HepG2 (cell line): Measurements from ENCODE around the gene TMEM196. TPM values are rescaled to one million over a fixed set of nuclear protein-coding genes. Genes with fewer than 3 reads are reported as not detected.

Experiments used
- BRCA1 ChIP-seq: sonication (generic); formaldehyde crosslinking; IDR thresholded peaks from 2 replicates; pipeline ENCODE4 v1.4.0; 2020; ENCODE audit warnings: missing genetic modification reagents
- CENPBD1 ChIP-seq: sonication (generic); formaldehyde crosslinking; IDR thresholded peaks from 2 replicates; pipeline ENCODE4 v1.8.0; 2022; ENCODE audit warnings: missing genetic modification reagents, low read depth, mild to moderate bottlenecking, borderline replicate concordance
- E2F2 ChIP-seq: sonication (generic); formaldehyde crosslinking; IDR thresholded peaks from 2 replicates; pipeline ENCODE4 v1.4.0; 2020; ENCODE audit warnings: missing genetic modification reagents, borderline replicate concordance
- FOXO1 ChIP-seq: sonication (generic); formaldehyde crosslinking; IDR thresholded peaks from 2 replicates; pipeline ENCODE4 v1.4.0; 2020; ENCODE audit warnings: missing genetic modification reagents
- GPN1 ChIP-seq: sonication (generic); formaldehyde crosslinking; IDR thresholded peaks from 2 replicates; pipeline ENCODE4 v1.5.1; 2020; ENCODE audit warnings: missing genetic modification reagents, borderline replicate concordance
- HCFC1 ChIP-seq: fragments of 150-350 bp; IDR thresholded peaks from 2 replicates; pipeline ENCODE4 v1.6.1; 2014; ENCODE audit warnings: low read depth, low read length
- HIC2 ChIP-seq: sonication (generic); formaldehyde crosslinking; IDR thresholded peaks from 2 replicates; pipeline ENCODE4 v1.9.0; 2022; ENCODE audit warnings: low read depth, missing genetic modification reagents
- IRF2 ChIP-seq: IDR thresholded peaks from 2 replicates; pipeline ENCODE4 v1.6.1; 2018; ENCODE audit warnings: missing genetic modification reagents, missing compliant biosample characterization
- KAT8 ChIP-seq: IDR thresholded peaks from 2 replicates; pipeline ENCODE4 v1.6.1; 2016; ENCODE audit warnings: missing genetic modification reagents, missing compliant biosample characterization
- MEF2D ChIP-seq: sonication (generic); formaldehyde crosslinking; IDR thresholded peaks from 2 replicates; pipeline ENCODE4 v1.5.1; 2020; ENCODE audit warnings: mild to moderate bottlenecking, missing genetic modification reagents
- NFE2 ChIP-seq: sonication (generic); formaldehyde crosslinking; IDR thresholded peaks from 2 replicates; pipeline ENCODE4 v1.4.0; 2020; ENCODE audit warnings: missing genetic modification reagents
- REPIN1 ChIP-seq: sonication (generic); formaldehyde crosslinking; IDR thresholded peaks from 2 replicates; pipeline ENCODE4 v1.8.0; 2022; ENCODE audit warnings: missing genetic modification reagents, low read depth, mild to moderate bottlenecking, borderline replicate concordance
- SOX13 ChIP-seq, 3 experiments: fragments of 450-650 bp in 1 of 3; sonication (generic) in 1 of 3; formaldehyde crosslinking in 1 of 3; IDR thresholded peaks in 2 of 3; conservative IDR thresholded peaks in 1 of 3; 2 replicates each; pipeline versions ENCODE4 v1.5.0 to v1.6.1; 2016 to 2020; ENCODE audit warnings: antibody characterized with exemption in 1 of 3, mild to moderate bottlenecking in 1 of 3, missing compliant biosample characterization in 1 of 3, missing genetic modification reagents in 1 of 3, moderate library complexity in 1 of 3
- STAT5B ChIP-seq: sonication (generic); formaldehyde crosslinking; IDR thresholded peaks from 2 replicates; pipeline ENCODE4 v1.4.0; 2020; ENCODE audit warnings: missing genetic modification reagents
- ZMYM4 ChIP-seq: sonication (generic); formaldehyde crosslinking; IDR thresholded peaks from 2 replicates; pipeline ENCODE4 v1.8.1; 2023; ENCODE audit warnings: mild to moderate bottlenecking, missing genetic modification reagents
- ZNF281 ChIP-seq: sonication (generic); formaldehyde crosslinking; IDR thresholded peaks from 2 replicates; pipeline ENCODE4 v1.4.0; 2020; ENCODE audit warnings: missing genetic modification reagents, borderline replicate concordance
- ZNF383 ChIP-seq: sonication (generic); formaldehyde crosslinking; IDR thresholded peaks from 2 replicates; pipeline ENCODE4 v1.4.0; 2020; ENCODE audit warnings: missing genetic modification reagents, mild to moderate bottlenecking, borderline replicate concordance
- ZNF550 ChIP-seq: sonication (generic); formaldehyde crosslinking; IDR thresholded peaks from 2 replicates; pipeline ENCODE4 v1.4.0; 2020; ENCODE audit warnings: mild to moderate bottlenecking, missing genetic modification reagents, borderline replicate concordance
- ZNF644 ChIP-seq: IDR thresholded peaks from 2 replicates; pipeline ENCODE4 v1.6.1; 2016; ENCODE audit warnings: low read depth
- ZNF792 ChIP-seq: IDR thresholded peaks from 2 replicates; pipeline ENCODE4 v1.6.1; 2016
- ZNF891 ChIP-seq: sonication (generic); formaldehyde crosslinking; IDR thresholded peaks from 2 replicates; pipeline ENCODE4 v1.5.0; 2020; ENCODE audit warnings: mild to moderate bottlenecking, missing genetic modification reagents
- ZSCAN31 ChIP-seq: sonication (generic); formaldehyde crosslinking; IDR thresholded peaks from 2 replicates; pipeline ENCODE4 v1.5.0; 2020; ENCODE audit warnings: low read depth, mild to moderate bottlenecking, missing genetic modification reagents
- polyA plus RNA-seq, 8 experiments: library from polyadenylated mRNA; depleted of rRNA in 3 of 8; stranded (reverse) in 7 of 8; unstranded in 1 of 8; fragments of >200 nt; fragmentation: Illumina TruSeq in 4 of 8; extraction: Trizol in 4 of 8; gene quantifications; 2 replicates each; pipeline versions ENCODE4 v1.2.1 to v1.2.3, GENCODE V29; 2011 to 2016; ENCODE audit warnings: low read depth in 4 of 8, missing spikeins in 1 of 8, mixed read lengths in 1 of 8; ENCODE audit not compliant: insufficient read depth in 1 of 8
- total RNA-seq, 5 experiments: library from RNA; depleted of rRNA; stranded (reverse); fragments of >200 nt; fragmentation: Illumina TruSeq; extraction: Trizol; gene quantifications; 2 replicates each; pipeline ENCODE4 v1.2.3, GENCODE V29; 2016; ENCODE audit warnings: low read depth in 1 of 5

TMEM196 gene
- total and polyA plus RNA-seq, 2 of the 13 experiments (the other 11 are each of a cell fraction or from before 2014, with no cell fraction given): not detected

- no peak for TF ChIP-seq HIC2 (CRISPR knock-in tag)
- TF ChIP-seq ZNF281 (CRISPR knock-in tag): no peak
- peak; percentile 99 for TF ChIP-seq ZMYM4 (CRISPR knock-in tag)
- TF ChIP-seq REPIN1: peak; percentile 87; the same call in 1 of the 2 replicates
- 0 out of 2 replicates have a peak, but pooled peaks have one; percentile 52 for TF ChIP-seq GPN1 (CRISPR knock-in tag)
- peak; percentile 91 for TF ChIP-seq IRF2
- no peak for TF ChIP-seq SOX13 (IDR thresholded peaks at IDR 0.05)
- TF ChIP-seq SOX13 (CRISPR knock-in tag; conservative IDR thresholded peaks at IDR 0.05 in 1 of 2, IDR thresholded peaks at IDR 0.05 in 1 of 2): peak in 1 of 2 experiments; percentile 55; a peak in 1 of 4 replicates
- peak; percentile 45; the same call in 1 of the 2 replicates for TF ChIP-seq ZNF792 (CRISPR knock-in tag)
- peak; percentile 66 for TF ChIP-seq HCFC1
- TF ChIP-seq ZNF550 (CRISPR knock-in tag): no peak
- TF ChIP-seq MEF2D (CRISPR knock-in tag): no peak
- no peak for TF ChIP-seq NFE2 (CRISPR knock-in tag)
- peak; percentile 57 for TF ChIP-seq FOXO1
- TF ChIP-seq ZNF383: no peak
- TF ChIP-seq KAT8: peak; percentile 97
- TF ChIP-seq ZNF644 (CRISPR knock-in tag): peak; percentile 56; the same call in 1 of the 2 replicates
- no peak for TF ChIP-seq CENPBD1 (CRISPR knock-in tag)
- TF ChIP-seq E2F2: no peak; the same call in 1 of the 2 replicates
- peak; percentile 86; the same call in 1 of the 2 replicates for TF ChIP-seq ZNF891
- TF ChIP-seq ZSCAN31: 0 out of 2 replicates have a peak, but pooled peaks have one; percentile 67
- TF ChIP-seq BRCA1 (CRISPR knock-in tag): 0 out of 2 replicates have a peak, but pooled peaks have one; percentile 27
- TF ChIP-seq STAT5B (CRISPR knock-in tag): 0 out of 2 replicates have a peak, but pooled peaks have one; percentile 23
Observed at GRCh38 chr7:19708397-19709248, 64.8 kb downstream of the TMEM196 start, which contains the start of gene POLR1F (continued).
